GM12878 (cell line): ENCODE results near the gene SSTR1. TPM values are rescaled to one million over a fixed set of nuclear protein-coding genes. Genes with fewer than 3 reads are reported as not detected.

Source experiments
- ATAC-seq: fragments of 200-7000 bp; cut with Tn5 transposase; 3 replicates; pipeline ENCODE4 v1.9.1; 2020; ENCODE audit warnings: mild to moderate bottlenecking, moderate library complexity
- BruUV-seq: library from RNA; stranded (reverse); fragments of 400-500 nt; replicated peaks from 2 replicates; lab custom pipeline; 2021; lab: Mats Ljungman, UMichigan
- CTCF ChIA-PET: fragments of 300-600 bp; sonication (Branson Sonifier 250); formaldehyde crosslinking; extraction: SDS; loops from one replicate; lab custom pipeline; 2021; ENCODE audit warnings: inconsistent platforms; lab: Yijun Ruan, JAX
- POLR2A ChIA-PET: fragments of 350-600 bp; formaldehyde crosslinking; extraction: SDS; loops from one replicate; lab custom pipeline; 2021; ENCODE audit warnings: inconsistent platforms; lab: Charles Lee
- RAD21 ChIA-PET: fragments of 300-600 bp; sonication (Branson Sonifier 250); formaldehyde crosslinking; loops from one replicate; lab custom pipeline; 2023; ENCODE audit warnings: antibody characterized with exemption; ENCODE audit not compliant: unreplicated experiment; lab: Charles Lee
- SMC1A ChIA-PET: fragments of 300-600 bp; sonication (Branson Sonifier 250); formaldehyde crosslinking; loops from one replicate; lab custom pipeline; 2023; ENCODE audit not compliant: unreplicated experiment, uncharacterized antibody; lab: Charles Lee
- DNase-seq: peaks from one replicate; pipeline ENCODE4 v3.0.0-alpha.2; 2011; ENCODE audit warnings: low read depth, low spot score
- FAIRE-seq: peaks from 3 replicates; lab custom pipeline; 2011; peaks lifted over from hg19 to GRCh38; lab: Jason Lieb, UNC
- H2AFZ ChIP-seq: 2 replicates; pipeline ENCODE4 v1.6.0; 2011; ENCODE audit warnings: low read depth, low read length, control low read depth; ENCODE audit not compliant: control insufficient read depth
- H3K27ac ChIP-seq: 2 replicates; pipeline ENCODE4 v1.5.1; 2011; ENCODE audit warnings: control low read depth; ENCODE audit not compliant: control insufficient read depth, insufficient read depth
- H3K27me3 ChIP-seq, 2 experiments: replicated peaks in 1 of 2; 2 replicates each; pipeline versions ENCODE4 v1.6.0 to v1.6.1; 2011; ENCODE audit warnings: low read length in 1 of 2; ENCODE audit not compliant: control insufficient read depth in 2 of 2, insufficient read depth in 2 of 2
- H3K36me3 ChIP-seq, 2 experiments: 2 replicates each; pipeline ENCODE4 v1.5.1; 2011; ENCODE audit warnings: low read length in 1 of 2; ENCODE audit not compliant: control insufficient read depth in 2 of 2, insufficient read depth in 2 of 2
- H3K4me1 ChIP-seq: 2 replicates; pipeline ENCODE4 v1.6.1; 2011; ENCODE audit warnings: mild to moderate bottlenecking, low read length, moderate library complexity, mixed read lengths; ENCODE audit not compliant: control insufficient read depth, insufficient read depth
- H3K4me2 ChIP-seq: 2 replicates; pipeline ENCODE4 v1.6.0; 2011; ENCODE audit warnings: control low read depth; ENCODE audit not compliant: control insufficient read depth, insufficient read depth
- H3K4me3 ChIP-seq: fragments of 200-600 bp; sonication (generic); 2 replicates; pipeline ENCODE4 v1.5.1; 2016
- H3K79me2 ChIP-seq: 2 replicates; pipeline ENCODE4 v1.6.0; 2011; ENCODE audit warnings: low read length; ENCODE audit not compliant: control insufficient read depth, insufficient read depth
- H3K9ac ChIP-seq: 2 replicates; pipeline ENCODE4 v1.8.0; 2011; ENCODE audit warnings: low read length, control low read depth, mixed read lengths; ENCODE audit not compliant: control insufficient read depth, insufficient read depth
- H3K9me3 ChIP-seq: replicated peaks from 3 replicates; pipeline ENCODE4 v1.5.1; 2011; ENCODE audit warnings: mild to moderate bottlenecking, low read length; ENCODE audit not compliant: control insufficient read depth, insufficient read depth
- H4K20me1 ChIP-seq: 2 replicates; pipeline ENCODE4 v1.6.0; 2011; ENCODE audit not compliant: control insufficient read depth, insufficient read depth
- BCL3 ChIP-seq: IDR thresholded peaks from 2 replicates; pipeline ENCODE4 v1.6.1; 2011; ENCODE audit warnings: borderline replicate concordance, low read depth, mild to moderate bottlenecking, moderate library complexity, low read length; ENCODE audit not compliant: insufficient read depth, poor library complexity, severe bottlenecking
- CBX3 ChIP-seq: fragments of 200-600 bp; sonication (generic); IDR thresholded peaks from 2 replicates; pipeline ENCODE4 v1.6.1; 2016; ENCODE audit warnings: low read depth, borderline replicate concordance
- CBX5 ChIP-seq: sonication (generic); IDR thresholded peaks from 2 replicates; pipeline ENCODE4 v1.6.1; 2016; ENCODE audit warnings: low read depth, moderate library complexity, mild to moderate bottlenecking, inconsistent platforms
- CHD1 ChIP-seq: IDR thresholded peaks from 2 replicates; pipeline ENCODE4 v1.6.1; 2012; ENCODE audit warnings: low read depth, low read length, improper control_type of control experiment
- ELK1 ChIP-seq: IDR thresholded peaks from 2 replicates; pipeline ENCODE4 v1.6.1; 2012; ENCODE audit warnings: low read depth, low read length, improper control_type of control experiment
- EP300 ChIP-seq, 2 experiments: fragments of 150-350 bp in 1 of 2; IDR thresholded peaks; 2 replicates each; pipeline ENCODE4 v1.6.1; 2011 to 2012; ENCODE audit warnings: low read depth in 2 of 2, low read length in 2 of 2, borderline replicate concordance in 1 of 2, improper control_type of control experiment in 1 of 2, inconsistent platforms in 1 of 2; ENCODE audit not compliant: control insufficient read depth in 1 of 2
- ESRRA ChIP-seq: IDR thresholded peaks from 2 replicates; pipeline ENCODE4 v1.6.1; 2012; ENCODE audit warnings: mild to moderate bottlenecking, low read length, improper control_type of control experiment
- FOXK2 ChIP-seq: fragments of 450-650 bp; IDR thresholded peaks from 2 replicates; pipeline ENCODE4 v1.6.1; 2017; ENCODE audit warnings: mild to moderate bottlenecking, moderate library complexity
- HDAC2 ChIP-seq: fragments of 200-600 bp; sonication (generic); IDR thresholded peaks from 2 replicates; pipeline ENCODE4 v1.6.1; 2017
- IRF5 ChIP-seq: fragments of 450-650 bp; IDR thresholded peaks from 2 replicates; pipeline ENCODE4 v1.6.1; 2017; ENCODE audit warnings: borderline replicate concordance
- JUNB ChIP-seq: IDR thresholded peaks from 2 replicates; pipeline ENCODE4 v1.6.1; 2016; ENCODE audit warnings: antibody characterized with exemption, mild to moderate bottlenecking
- MYB ChIP-seq: fragments of 150-350 bp; IDR thresholded peaks from 2 replicates; pipeline ENCODE4 v1.6.1; 2014; ENCODE audit warnings: mild to moderate bottlenecking, low read depth, low read length, borderline replicate concordance
- NR2F1 ChIP-seq: fragments of 450-650 bp; conservative IDR thresholded peaks from 2 replicates; pipeline ENCODE4 v1.6.1; 2017; ENCODE audit warnings: mild to moderate bottlenecking
- NRF1 ChIP-seq: conservative IDR thresholded peaks from 2 replicates; pipeline ENCODE4 v1.6.1; 2011; ENCODE audit warnings: mild to moderate bottlenecking, low read depth, low read length, improper control_type of control experiment
- PAX5 ChIP-seq: IDR thresholded peaks from 2 replicates; pipeline ENCODE4 v1.6.1; 2011; ENCODE audit warnings: low read depth, low read length, borderline replicate concordance
- PML ChIP-seq: IDR thresholded peaks from 2 replicates; pipeline ENCODE4 v1.6.1; 2012; ENCODE audit warnings: low read length, inconsistent platforms
- SIX5 ChIP-seq: IDR thresholded peaks from 2 replicates; pipeline ENCODE4 v1.6.1; 2011; ENCODE audit warnings: mild to moderate bottlenecking, low read depth, low read length, moderate library complexity; ENCODE audit not compliant: severe bottlenecking
- SMC3 ChIP-seq: IDR thresholded peaks from 2 replicates; pipeline ENCODE4 v1.6.1; 2011; ENCODE audit warnings: low read length, improper control_type of control experiment, borderline replicate concordance
- TARDBP ChIP-seq: IDR thresholded peaks from 2 replicates; pipeline ENCODE4 v1.6.1; 2016; ENCODE audit warnings: borderline replicate concordance
- ZNF384 ChIP-seq: IDR thresholded peaks from 2 replicates; pipeline ENCODE4 v1.6.1; 2012; ENCODE audit warnings: low read depth, mild to moderate bottlenecking, low read length, improper control_type of control experiment, borderline replicate concordance
- in situ Hi-C: fragments of 300-500 bp; cut with MboI; formaldehyde crosslinking; loops from 9 replicates; pipeline ENCODE4 v1.14.3; 2018; ENCODE audit warnings: mixed read lengths
- intact Hi-C: fragments of 100-400 bp; cut with micrococcal nuclease; formaldehyde crosslinking; loops from one replicate; pipeline ENCODE4 v1.14.2; 2022; ENCODE audit not compliant: unreplicated experiment
- polyA plus RNA-seq, 11 experiments: library from polyadenylated mRNA; depleted of rRNA in 4 of 11; unstranded in 6 of 11; stranded (reverse) in 5 of 11; fragments of >200 nt; fragmentation: Nextera tagmentation in 4 of 11; fragmentation: Illumina TruSeq in 1 of 11; extraction: Ambion mirVana in 4 of 11; extraction: Trizol in 1 of 11; gene quantifications; 1 replicate in 1 of 11; 2 replicates in 10 of 11; pipeline versions ENCODE4 v1.2.1 to v1.2.3, GENCODE V29; 2011 to 2016; ENCODE audit warnings: inconsistent platforms in 2 of 11, missing spikeins in 2 of 11, low read depth in 1 of 11
- total RNA-seq, 4 experiments: library from RNA; depleted of rRNA in 3 of 4; stranded (reverse); fragments of >200 nt in 3 of 4; fragmentation: Illumina TruSeq in 1 of 4; extraction: Trizol in 1 of 4; gene quantifications; 2 replicates each; pipeline versions ENCODE4 v1.2.1 to v1.2.3, GENCODE V29; 2013 to 2021

Gene SSTR1
- total and polyA plus RNA-seq, 10 of the 15 experiments (the other 5 are each of a cell fraction or from before 2014, with no cell fraction given) = 0.01 to 0.05 TPM; not detected in 8

DNA sequence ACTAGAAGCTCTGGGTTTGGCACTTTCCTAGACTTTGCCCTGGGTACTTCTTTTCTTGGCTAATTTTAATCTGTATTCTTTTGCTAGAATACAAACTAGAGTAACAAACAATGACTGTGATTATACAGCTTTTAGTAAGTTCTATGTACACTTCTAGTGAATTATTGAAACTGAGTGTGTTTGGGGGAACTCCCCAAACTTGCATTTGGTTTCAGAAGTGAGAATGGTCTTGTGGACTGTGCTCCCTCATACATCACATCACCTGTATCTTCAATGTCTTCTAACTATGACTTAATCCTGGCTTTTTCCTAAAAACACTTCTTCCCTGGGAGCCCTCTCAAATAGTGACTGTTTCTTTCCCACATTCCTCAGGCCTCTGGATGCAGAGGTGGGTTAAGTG lies 23.6 kb upstream of the SSTR1 start:
- no peak for FAIRE-seq
- POLR2A ChIA-PET = no interaction called here
- RAD21 ChIA-PET = no interaction called here

More for the DNA sequence above, 23.6 kb upstream of the SSTR1 start:
- H3K4me1 ChIP-seq = no peaks in the 10 kb centered on the region
- TF ChIP-seq MYB = no peak
- no peak for TF ChIP-seq TARDBP
- no peak for TF ChIP-seq BCL3
- TF ChIP-seq SIX5 = no peak
- TF ChIP-seq CBX5 = no peak
- no peak for TF ChIP-seq NRF1
- TF ChIP-seq SMC3 = no peak
- TF ChIP-seq FOXK2 = no peak
- no peak for TF ChIP-seq PML
- no peak for TF ChIP-seq ZNF384
- no peak for TF ChIP-seq CBX3
- TF ChIP-seq JUNB = no peak
- TF ChIP-seq IRF5 = no peak
- no peak for TF ChIP-seq CHD1
- no peak for TF ChIP-seq HDAC2
- TF ChIP-seq NR2F1 = no peak
- TF ChIP-seq ELK1 = no peak
- TF ChIP-seq EP300 (IDR thresholded peaks at IDR 0.05; ENCODE audit: borderline replicate concordance in 1 of 2, control insufficient read depth in 1 of 2, low read depth in 2 of 2, low read length in 2 of 2) = no peak
- no peak for TF ChIP-seq PAX5
- no peak for TF ChIP-seq ESRRA
- ChIA-PET CTCF (no interaction called here), SMC1A (no interaction called here)
- no peak overlapping the region for H3K4me3 ChIP-seq
- no peak overlapping the region for H3K9ac ChIP-seq
- no peak for ATAC-seq
- no peak overlapping the region for H3K4me2 ChIP-seq
- no peak overlapping the region for H3K27ac ChIP-seq
- no peaks in the 10 kb centered on the region for H4K20me1 ChIP-seq
- H3K79me2 ChIP-seq = no peaks in the 10 kb centered on the region
- in situ Hi-C loops = no loop called here
- DNase-seq = no peak
- H3K9me3 ChIP-seq = no peaks in the 10 kb centered on the region
- H2AFZ ChIP-seq = no peak overlapping the region
- no peaks in the 10 kb centered on the region for H3K36me3 ChIP-seq
- no peaks in the 10 kb centered on the region for H3K27me3 ChIP-seq
- intact Hi-C loops = no loop called here
- no TSS peak for BruUV-seq
